ENCODE measurements around the gene SPATA13.

The SPATA13 gene

DNA sequence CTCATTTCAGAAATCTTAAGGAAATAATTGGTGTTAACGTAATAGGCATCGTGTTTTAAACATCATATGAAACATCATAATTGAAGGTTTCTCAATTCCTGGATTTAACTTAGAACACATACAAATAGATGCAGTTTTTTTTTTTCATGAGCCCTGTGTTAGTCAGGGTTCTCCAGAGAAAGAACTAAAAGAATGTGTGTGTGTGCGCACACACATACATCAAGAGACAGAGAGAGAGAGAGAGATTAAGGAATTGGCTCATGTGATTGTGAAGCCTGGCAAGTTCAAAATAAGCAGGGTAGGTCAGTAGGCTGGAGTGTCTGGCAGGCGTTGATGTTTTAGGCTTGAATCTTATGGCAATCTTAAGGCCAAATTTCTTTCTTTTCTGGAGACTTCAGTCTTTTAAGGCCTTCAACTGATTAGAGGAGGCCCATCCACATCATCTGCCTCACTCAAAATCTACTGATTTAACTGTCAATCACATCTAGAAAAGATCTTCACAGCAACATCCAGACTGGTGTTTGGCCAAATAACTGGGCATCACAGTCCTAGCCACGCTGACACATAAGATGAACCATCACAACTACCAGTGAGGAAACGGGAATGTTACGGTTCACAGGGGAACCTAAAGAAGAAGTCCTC, 25.2 kb downstream of the SPATA13 start:
- no peak for TF ChIP-seq GATA2 (IDR thresholded peaks at IDR 0.05; ENCODE audit: low read depth, low read length)
- TF ChIP-seq GATA3 (IDR thresholded peaks at IDR 0.05; ENCODE audit: low read depth, low read length) = no peak

DNA sequence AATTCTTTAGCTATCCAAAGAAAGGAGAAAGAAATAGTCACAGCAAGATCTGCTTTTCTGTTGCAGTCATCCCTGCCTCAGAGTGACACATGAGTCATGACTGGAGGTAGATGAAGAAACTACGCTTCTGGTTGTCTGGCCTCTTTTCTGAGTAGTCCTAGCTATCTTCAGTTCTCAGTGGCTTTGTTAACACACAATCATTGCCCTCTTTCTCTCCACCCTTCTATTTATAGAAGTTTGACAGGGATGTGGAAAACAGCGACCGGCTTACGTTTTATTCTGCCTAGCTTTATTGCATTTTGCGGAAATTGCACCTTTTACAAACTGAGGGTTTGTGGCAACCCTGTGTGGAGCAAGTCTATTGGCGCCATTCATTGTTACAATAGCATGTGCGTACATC, 26.7 kb downstream of the SPATA13 start:
- no peak for TF ChIP-seq GATA3 (IDR thresholded peaks at IDR 0.05; ENCODE audit: low read depth, low read length)
- no peak for TF ChIP-seq GATA2 (IDR thresholded peaks at IDR 0.05; ENCODE audit: low read depth, low read length)

DNA sequence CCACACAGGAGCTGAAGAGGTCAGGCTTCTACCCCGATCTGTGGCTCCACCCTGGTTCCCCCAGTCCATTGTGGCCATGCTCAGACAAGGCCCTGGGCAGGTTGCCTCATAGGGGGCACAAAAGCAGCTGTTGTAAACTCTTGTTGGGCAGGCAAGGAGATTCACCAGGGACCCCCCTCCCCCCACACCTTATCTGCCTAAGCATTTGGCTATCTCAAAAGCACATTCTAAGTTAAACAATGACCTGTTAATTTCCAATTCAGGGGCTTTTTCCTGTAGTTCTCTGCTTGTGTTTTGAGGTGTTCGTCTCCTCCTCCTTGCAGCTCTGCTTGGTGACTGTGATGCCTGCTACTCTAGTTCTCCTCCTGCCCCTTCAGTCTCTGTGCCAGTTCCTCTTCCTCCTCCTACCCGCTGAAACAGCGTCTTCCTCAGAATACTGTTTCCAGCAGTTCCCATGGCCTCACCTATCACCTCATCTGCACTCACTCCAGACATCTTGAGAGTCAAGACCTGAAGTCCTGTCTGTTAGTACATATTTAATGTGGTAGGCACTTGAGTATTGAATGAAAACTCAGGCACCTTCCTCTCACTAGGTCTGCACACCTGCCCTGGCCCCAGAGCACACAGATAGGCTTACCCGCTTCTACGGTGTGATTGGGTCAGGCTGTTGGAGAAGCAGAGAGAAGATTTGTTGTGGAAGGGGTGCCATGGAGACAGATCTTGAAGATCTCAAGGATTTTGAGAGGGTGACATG, 31.7 kb downstream of the SPATA13 start:
- no peak for TF ChIP-seq GATA2 (IDR thresholded peaks at IDR 0.05; ENCODE audit: low read depth, low read length)
- TF ChIP-seq GATA3 (IDR thresholded peaks at IDR 0.05; ENCODE audit: low read depth, low read length) = no peak

GRCh38 chr13:24192811-24193162, 32.3 kb downstream of the SPATA13 start:
- TF ChIP-seq GATA2 (IDR thresholded peaks at IDR 0.05; ENCODE audit: low read depth, low read length) (no peak), GATA3 (IDR thresholded peaks at IDR 0.05; ENCODE audit: low read depth, low read length) (no peak)

GRCh38 chr13:24194447-24194846, 33.9 kb downstream of the SPATA13 start:
- TF ChIP-seq GATA2 (IDR thresholded peaks at IDR 0.05; ENCODE audit: low read depth, low read length) (no peak), GATA3 (IDR thresholded peaks at IDR 0.05; ENCODE audit: low read depth, low read length) (no peak)

- TF ChIP-seq GATA2 (IDR thresholded peaks at IDR 0.05; ENCODE audit: low read depth, low read length) (no peak), GATA3 (IDR thresholded peaks at IDR 0.05; ENCODE audit: low read depth, low read length) (no peak)
Measured at GRCh38 chr13:24195626-24196025, 35.1 kb downstream of the SPATA13 start.

DNA sequence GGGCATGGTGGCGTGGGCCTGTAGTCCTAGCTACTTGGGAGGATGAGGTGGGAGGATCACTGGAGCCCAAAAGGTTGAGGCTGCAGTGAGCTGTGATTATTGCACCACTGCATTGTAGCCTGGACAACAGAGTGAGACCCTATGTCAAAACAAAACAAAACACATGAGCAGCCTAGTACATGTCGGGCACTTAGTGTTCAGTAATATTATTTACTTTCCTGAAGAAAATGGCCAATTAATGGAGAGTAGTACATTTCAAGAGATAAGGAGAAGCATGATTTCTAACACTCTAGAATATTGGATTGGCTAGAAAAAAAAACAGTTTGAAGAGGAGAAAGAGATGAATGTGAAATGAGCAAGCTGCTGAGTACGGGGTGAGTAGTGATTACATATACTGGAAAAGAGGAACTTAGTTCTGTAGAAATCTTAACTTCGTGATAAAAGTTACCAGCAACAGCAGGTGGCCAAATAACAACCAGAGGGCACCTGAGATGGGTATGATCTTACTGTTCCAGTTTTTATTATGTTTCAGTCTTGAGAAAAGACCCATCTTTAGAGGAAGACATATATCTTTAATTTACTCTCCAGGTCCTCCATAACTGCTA, 36.2 kb downstream of the SPATA13 start:
- TF ChIP-seq GATA2 (IDR thresholded peaks at IDR 0.05; ENCODE audit: low read depth, low read length) = no peak
- no peak for TF ChIP-seq GATA3 (IDR thresholded peaks at IDR 0.05; ENCODE audit: low read depth, low read length)

- TF ChIP-seq GATA2 (IDR thresholded peaks at IDR 0.05; ENCODE audit: low read depth, low read length) (no peak), GATA3 (IDR thresholded peaks at IDR 0.05; ENCODE audit: low read depth, low read length) (no peak)
Measured at GRCh38 chr13:24199016-24199415, 38.5 kb downstream of the SPATA13 start.

DNA sequence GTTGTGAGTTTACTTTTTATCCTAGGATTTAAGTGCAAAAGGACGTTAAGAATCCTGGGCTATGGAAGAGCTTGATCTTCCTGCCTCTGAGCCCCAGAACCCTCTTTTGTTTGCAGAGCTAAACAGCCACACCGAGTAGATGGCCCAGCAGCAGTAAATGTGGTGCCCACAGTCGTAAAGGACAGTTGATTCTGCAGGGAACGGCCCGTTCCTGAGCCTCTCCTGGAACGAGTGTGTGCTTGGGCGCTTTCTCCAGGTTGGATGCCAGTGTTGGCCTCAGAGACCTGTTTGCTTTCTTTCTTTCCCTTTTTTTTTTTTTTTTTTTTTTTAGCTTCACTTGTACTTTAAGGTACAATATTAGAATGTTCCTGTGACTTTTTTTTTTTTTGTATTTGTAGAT, 41.7 kb downstream of the SPATA13 start:
- no peak for TF ChIP-seq GATA3 (IDR thresholded peaks at IDR 0.05; ENCODE audit: low read depth, low read length)
- no peak for TF ChIP-seq GATA2 (IDR thresholded peaks at IDR 0.05; ENCODE audit: low read depth, low read length)

GRCh38 chr13:24203273-24203672, 42.8 kb downstream of the SPATA13 start:
- TF ChIP-seq GATA2 (IDR thresholded peaks at IDR 0.05; ENCODE audit: low read depth, low read length) (no peak), GATA3 (IDR thresholded peaks at IDR 0.05; ENCODE audit: low read depth, low read length) (no peak)

- TF ChIP-seq GATA2 (IDR thresholded peaks at IDR 0.05; ENCODE audit: low read depth, low read length) = no peak
- no peak for TF ChIP-seq GATA3 (IDR thresholded peaks at IDR 0.05; ENCODE audit: low read depth, low read length)
Measured at GRCh38 chr13:24203811-24204210, 43.3 kb downstream of the SPATA13 start.

- TF ChIP-seq GATA2 (IDR thresholded peaks at IDR 0.05; ENCODE audit: low read depth, low read length) = no peak
- TF ChIP-seq GATA3 (IDR thresholded peaks at IDR 0.05; ENCODE audit: low read depth, low read length) = no peak
Measured at GRCh38 chr13:24207841-24208667, 47.5 kb downstream of the SPATA13 start.

GRCh38 chr13:24209138-24209537, 48.6 kb downstream of the SPATA13 start:
- TF ChIP-seq GATA3 (IDR thresholded peaks at IDR 0.05; ENCODE audit: low read depth, low read length) = no peak
- no peak for TF ChIP-seq GATA2 (IDR thresholded peaks at IDR 0.05; ENCODE audit: low read depth, low read length)

DNA sequence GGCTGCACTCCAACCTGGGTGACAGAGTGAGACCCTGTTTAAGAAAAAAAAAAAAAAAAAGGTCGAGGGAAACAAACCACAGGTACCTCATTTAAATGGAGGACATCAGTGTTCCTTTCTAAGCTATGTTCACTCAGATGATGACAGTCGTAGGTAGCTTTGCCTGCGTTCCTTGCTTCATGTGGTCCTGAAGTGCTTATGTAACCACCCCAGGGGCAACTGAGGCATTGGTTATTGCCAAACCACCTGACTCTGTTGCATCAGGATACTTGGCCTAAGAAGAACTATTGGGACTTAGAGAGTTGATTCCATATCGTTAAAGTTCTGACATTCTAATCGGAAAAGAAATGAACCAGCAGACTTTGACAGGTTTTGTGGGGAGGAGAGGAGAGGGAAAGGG, 51.7 kb downstream of the SPATA13 start:
- TF ChIP-seq GATA3 (IDR thresholded peaks at IDR 0.05; ENCODE audit: low read depth, low read length) (no peak), GATA2 (IDR thresholded peaks at IDR 0.05; ENCODE audit: low read depth, low read length) (no peak)

All from SH-SY5Y (cell line).